GM10266 (cell line): ENCODE measurements around the gene SEC11A.
A peak's percentile ranks its signal among the peaks of the same experiment; 100 is the strongest.

Experiments used
- DNase-seq: peaks from one replicate; pipeline ENCODE4 v3.0.0; 2012; ENCODE audit errors: extremely low spot score
- CTCF ChIP-seq: IDR thresholded peaks from 2 replicates; pipeline ENCODE4 v1.5.1; 2012; ENCODE audit warnings: mild to moderate bottlenecking, low read depth; ENCODE audit not compliant: control insufficient read depth, insufficient read depth; ENCODE audit errors: missing control alignments

The SEC11A gene

GRCh38 chr15:84657748-84658079 lies 58.2 kb downstream of the SEC11A start:
- no peak for TF ChIP-seq CTCF
- no peak for DNase-seq

GRCh38 chr15:84656972-84657371 lies 59.0 kb downstream of the SEC11A start:
- no peak for TF ChIP-seq CTCF
- DNase-seq: no peak

GRCh38 chr15:84654689-84655453 lies 61.1 kb downstream of the SEC11A start:
- DNase-seq: peak; percentile 66
- TF ChIP-seq CTCF: peak; percentile 73

- TF ChIP-seq CTCF: no peak
- DNase-seq: peak; percentile 94
Measured at GRCh38 chr15:84653910-84654688, 61.8 kb downstream of the SEC11A start, which contains the start of gene WDR73. Gene WDR73, minus strand, starts transcription at chr15:84654283. Its CDS starts 9 bp downstream, at chr15:84654274.

- no peak for TF ChIP-seq CTCF
- DNase-seq: no peak
Measured at GRCh38 chr15:84653584-84653909, 62.4 kb downstream of the SEC11A start.

GRCh38 chr15:84649706-84650105 lies 66.2 kb downstream of the SEC11A start:
- no peak for DNase-seq
- no peak for TF ChIP-seq CTCF

- DNase-seq: no peak
- no peak for TF ChIP-seq CTCF
Measured at GRCh38 chr15:84648539-84648938, 67.4 kb downstream of the SEC11A start.
